GM21786 (cell line): Measurements from ENCODE around the gene AOC1.
A peak's percentile ranks its signal among the peaks of the same experiment; 100 is the strongest.
"Not testable (repeated sequence)": the region's sequence is repeated elsewhere in the genome, so short reads cannot be mapped to it uniquely, and the experiment has no call there.

Experiments used
- ATAC-seq: cut with Tn5 transposase; IDR thresholded peaks from one replicate; pipeline ENCODE4 v1.9.1; 2021; ENCODE audit not compliant: unreplicated experiment

AOC1 gene

DNA sequence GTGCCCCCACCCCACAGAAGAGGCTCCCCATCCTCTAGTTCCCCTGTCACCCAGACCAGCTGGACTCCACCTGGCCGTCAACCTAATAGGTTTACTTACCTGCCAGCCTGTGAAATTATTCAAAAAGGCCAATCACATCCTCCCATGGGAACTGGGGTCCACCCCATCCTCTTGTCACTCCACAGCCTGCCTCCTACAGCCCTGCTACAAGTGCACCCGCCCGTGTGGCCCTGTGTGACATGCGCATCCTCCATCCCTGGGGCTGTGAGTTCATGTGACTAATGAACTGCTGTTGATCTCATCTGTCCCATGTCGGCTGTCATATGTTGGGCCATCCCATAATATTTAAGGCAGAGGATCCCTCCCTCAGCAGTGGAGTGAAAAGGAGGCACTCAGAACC is 39.4 kb downstream of the AOC1 start:
- no peak for ATAC-seq

- ATAC-seq, result no peak
These were observed 43.5 kb downstream of the AOC1 start for GRCh38 chr7:150895809-150896208.

GRCh38 chr7:150896562-150897209 is 44.4 kb downstream of the AOC1 start:
- no peak for ATAC-seq

DNA sequence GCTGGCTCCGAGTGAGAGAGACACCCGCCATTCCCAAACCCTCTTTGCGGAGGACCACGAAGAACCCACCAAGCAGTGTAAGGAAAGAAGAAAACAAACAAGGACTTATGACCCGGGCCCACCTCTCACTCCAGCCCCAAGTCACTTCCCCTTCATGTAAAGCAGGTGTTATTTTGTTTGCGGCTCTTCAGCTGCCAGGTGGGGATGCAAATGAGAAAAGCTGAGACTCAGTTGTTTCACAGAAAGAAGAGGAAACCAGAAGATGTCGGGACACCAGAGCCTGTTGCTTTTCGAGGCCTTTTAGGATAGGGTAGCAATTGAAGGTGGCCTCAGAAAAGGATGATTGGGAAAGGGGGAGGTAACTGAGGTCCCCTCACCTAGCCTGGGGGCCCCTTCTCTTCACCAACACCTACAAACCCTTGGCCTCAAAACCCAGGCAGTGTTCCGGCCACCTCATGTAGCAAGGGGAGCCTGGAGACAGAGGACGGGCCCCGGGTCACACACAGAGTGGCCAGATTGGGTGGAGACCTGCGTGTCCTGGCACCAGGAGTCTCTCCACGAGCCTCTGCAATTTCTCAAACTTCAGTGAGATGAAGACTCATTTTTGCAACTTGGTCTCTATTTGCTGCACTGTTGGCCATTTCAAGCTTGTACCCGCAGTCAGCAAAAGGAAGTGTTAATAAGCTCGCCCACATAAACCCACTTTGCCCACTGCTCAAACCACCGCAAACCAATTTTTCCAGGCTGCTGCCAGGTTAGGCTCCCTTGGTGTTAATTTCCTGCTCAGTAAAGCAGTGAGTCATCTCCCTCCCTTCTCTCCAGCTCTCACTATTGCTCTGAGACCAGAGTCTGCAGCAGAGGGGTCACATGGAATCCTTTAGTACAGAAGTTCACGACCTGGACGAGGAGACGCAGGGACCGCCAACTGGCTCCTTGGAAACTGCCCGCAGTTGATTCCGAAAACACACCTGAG is 45.5 kb downstream of the AOC1 start:
- peak; percentile 44 for ATAC-seq

DNA sequence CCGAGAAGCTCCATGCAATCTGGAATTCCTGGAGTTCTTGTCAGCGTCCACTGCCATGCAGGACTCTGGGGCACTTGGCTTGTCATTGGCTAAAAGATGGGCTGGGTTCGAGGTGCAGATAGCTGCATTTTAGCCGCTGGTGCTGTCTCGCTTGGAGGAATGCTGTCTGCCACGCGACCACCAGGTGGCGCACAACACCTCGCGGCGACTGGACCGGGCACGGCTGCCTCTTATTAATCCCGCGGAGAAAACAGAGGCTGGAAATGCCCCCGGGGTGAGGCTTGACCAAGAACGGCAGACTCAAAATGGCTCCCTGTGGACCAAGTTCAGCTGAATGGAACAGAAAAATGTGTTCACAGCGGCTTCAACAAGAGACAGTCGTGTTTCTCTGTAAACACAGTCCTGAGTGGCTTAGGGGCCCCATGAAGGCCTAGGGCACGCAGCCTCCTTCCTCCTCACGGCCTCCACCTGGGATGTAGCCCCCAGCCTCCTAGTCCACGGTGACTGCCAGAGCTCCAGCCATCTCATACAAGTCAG is 46.2 kb downstream of the AOC1 start:
- ATAC-seq, result peak; percentile 62

DNA sequence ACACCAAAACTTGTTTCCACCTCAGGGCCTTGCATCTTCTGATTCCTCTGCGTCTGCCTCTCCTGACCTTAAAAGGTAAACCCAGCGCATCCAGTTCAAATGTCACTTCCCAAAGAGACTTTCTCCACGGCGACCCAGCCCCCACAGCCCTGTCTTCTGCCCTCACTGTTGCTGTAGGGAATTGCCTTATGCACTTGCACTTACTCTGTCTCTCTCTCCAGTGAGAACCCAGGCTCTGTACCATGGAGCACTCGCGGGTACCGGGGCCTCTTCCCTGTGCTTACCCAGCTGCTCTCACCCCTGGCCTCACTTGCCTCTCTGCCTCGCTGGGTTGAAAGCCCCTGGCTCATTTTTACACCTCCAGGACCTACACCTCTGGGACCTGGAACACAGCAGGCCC is 48.4 kb downstream of the AOC1 start:
- no peak for ATAC-seq

DNA sequence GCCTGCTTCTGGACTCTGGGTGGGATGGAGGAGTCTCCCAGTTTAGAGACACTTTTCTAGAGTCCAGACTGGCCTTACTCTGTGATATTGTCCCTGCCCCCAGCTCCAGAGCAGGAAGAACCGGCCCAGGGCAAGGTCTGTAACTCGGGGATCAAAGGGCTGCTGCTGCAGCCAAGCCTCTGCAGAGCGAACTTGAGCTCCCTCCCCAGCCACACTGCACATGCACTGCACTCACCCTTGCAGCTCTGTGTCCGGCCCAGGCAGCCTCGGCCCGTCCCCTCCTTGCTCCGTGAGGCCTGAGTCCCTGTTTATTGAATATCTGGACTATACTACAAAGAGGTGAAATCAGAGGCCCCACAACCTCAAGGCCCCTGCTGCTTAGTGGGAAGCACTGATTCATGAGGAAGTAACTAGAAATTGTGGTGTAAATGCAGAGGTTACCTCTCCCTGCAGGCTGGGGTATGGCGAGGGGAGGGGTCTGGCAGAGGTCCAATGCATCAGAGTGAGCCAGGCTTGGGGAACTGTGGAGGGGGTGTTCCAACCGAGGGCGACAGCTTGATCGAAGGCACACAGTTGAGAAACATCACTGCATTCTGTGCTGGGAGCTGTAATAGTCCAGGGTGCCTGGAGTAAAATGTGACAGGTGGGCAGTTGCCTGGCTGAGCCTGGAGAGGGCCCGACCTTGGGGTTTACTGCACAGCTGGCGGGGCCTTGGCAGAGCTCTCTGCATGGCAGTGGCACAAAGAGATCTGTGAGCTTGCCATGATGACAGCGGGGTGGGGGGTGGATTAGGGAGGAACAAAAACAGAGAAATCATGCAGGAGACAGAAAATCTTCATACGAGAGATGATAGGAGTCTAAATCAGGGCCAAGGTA is 49.1 kb downstream of the AOC1 start:
- no peak for ATAC-seq

DNA sequence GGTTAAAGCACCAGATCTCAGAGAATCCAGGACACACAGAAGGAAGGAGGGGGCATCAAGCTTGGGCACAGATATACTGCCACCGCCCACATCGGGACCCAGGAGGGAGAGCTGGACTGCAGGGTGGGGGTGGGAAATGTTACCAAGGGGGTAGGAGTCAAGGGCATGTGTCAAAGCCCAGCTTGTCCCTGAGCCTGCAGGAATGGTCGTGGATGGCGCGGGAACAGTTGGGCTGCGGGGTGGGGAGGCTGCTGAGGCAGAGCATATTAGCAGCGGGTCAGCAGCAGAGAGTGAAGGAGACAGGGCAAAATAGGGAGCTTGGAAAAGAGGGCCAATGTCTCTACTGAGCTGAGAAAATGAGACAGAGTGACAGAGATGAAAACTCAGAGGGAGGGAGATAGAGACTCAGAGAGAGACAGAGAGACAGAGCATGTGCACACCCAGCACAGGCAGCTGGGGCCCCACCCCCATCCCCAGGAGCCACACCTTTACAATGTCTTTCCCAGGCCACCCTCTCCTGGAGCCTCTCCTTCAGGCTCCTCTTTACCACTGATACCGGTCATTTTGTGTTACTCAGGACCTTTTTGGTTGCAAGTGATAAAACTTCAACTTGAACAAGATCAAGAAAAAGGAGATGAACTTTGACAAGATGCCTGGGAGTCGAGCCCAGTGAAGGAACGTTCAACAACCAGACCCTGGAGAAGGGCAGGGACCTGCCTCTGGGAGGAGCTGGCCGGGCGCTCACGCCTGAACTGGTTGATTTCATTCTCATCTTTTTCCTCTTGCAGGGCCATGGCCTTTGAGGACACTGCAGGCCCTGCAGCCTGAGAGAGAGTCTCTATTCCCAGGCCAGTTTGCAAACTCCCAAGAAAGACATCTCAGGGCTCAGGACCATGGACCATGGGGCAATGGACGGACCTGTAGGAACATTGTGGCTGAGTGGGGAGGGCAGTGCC is 50.0 kb downstream of the AOC1 start:
- no peak for ATAC-seq

- ATAC-seq, result peak; percentile 56
These were observed 51.3 kb downstream of the AOC1 start for GRCh38 chr7:150903606-150904005.

GRCh38 chr7:150904011-150904909 is 51.9 kb downstream of the AOC1 start:
- no peak for ATAC-seq

- ATAC-seq, result no peak
These were observed 55.9 kb downstream of the AOC1 start for GRCh38 chr7:150908173-150908572.

- ATAC-seq, result no peak
These were observed 57.1 kb downstream of the AOC1 start for GRCh38 chr7:150909200-150909995.

- not testable (repeated sequence) for ATAC-seq
These were observed 58.1 kb downstream of the AOC1 start for GRCh38 chr7:150910305-150910995.

- ATAC-seq, result no peak
These were observed 58.7 kb downstream of the AOC1 start for GRCh38 chr7:150910996-150911422.
